Measurements from ENCODE around the gene GOLPH3L. TPM values are rescaled to one million over a fixed set of nuclear protein-coding genes. Genes with fewer than 3 reads are reported as not detected.

GOLPH3L gene
- total RNA-seq, 1 experiment from 2014 or later: 19.6 TPM

DNA sequence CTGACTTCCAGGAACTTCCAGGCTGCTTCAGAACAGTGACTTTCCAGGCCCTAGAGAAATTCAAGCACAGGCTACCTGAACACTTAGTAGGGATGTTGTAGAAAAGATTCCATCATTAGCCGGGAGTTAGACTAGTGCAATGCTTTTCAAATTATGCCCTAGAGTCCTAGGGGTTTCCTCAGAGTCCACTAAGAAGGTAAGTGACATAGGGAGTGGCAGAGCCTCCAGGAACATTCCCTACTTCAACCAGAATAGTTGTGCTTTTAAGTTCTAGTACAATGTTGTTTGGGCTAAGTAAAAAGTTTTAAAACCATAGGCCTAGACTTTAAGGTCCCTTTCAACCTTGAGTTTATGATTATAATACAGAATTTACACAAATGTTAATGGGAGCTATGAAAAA lies 9.1 kb upstream of the GOLPH3L start:
- DNase-seq (ENCODE audit: low read depth, low spot score): no peak
- Histone ChIP-seq H3K27me3 (ENCODE audit: control insufficient read depth, insufficient read depth, low read length) (peaks cover 3% of the 10 kb centered on the region; the same call in 1 of the 2 replicates), H3K9me3 (ENCODE audit: control insufficient read depth, insufficient read depth, low read depth, low read length) (no peaks in the 10 kb centered on the region), H3K4me3 (ENCODE audit: low read depth in 2 of 2, low read length in 2 of 2) (no peak overlapping the region), H3K36me3 (ENCODE audit: control insufficient read depth, insufficient read depth, low read length) (no peaks in the 10 kb centered on the region), H3K4me1 (ENCODE audit: control insufficient read depth, insufficient read depth, low read length) (no peaks in the 10 kb centered on the region), H3K27ac (ENCODE audit: low read length) (no peak overlapping the region)
- TF ChIP-seq SIN3A (IDR thresholded peaks at IDR 0.05; ENCODE audit: borderline replicate concordance, insufficient read depth, low read depth, low read length) (no peak), POLR2AphosphoS5 (IDR thresholded peaks at IDR 0.05; ENCODE audit: low read depth, low read length) (no peak), TCF7L2 (IDR thresholded peaks at IDR 0.05; ENCODE audit: low read depth, low read length) (no peak)
- TF ChIP-seq, protein P1, sequence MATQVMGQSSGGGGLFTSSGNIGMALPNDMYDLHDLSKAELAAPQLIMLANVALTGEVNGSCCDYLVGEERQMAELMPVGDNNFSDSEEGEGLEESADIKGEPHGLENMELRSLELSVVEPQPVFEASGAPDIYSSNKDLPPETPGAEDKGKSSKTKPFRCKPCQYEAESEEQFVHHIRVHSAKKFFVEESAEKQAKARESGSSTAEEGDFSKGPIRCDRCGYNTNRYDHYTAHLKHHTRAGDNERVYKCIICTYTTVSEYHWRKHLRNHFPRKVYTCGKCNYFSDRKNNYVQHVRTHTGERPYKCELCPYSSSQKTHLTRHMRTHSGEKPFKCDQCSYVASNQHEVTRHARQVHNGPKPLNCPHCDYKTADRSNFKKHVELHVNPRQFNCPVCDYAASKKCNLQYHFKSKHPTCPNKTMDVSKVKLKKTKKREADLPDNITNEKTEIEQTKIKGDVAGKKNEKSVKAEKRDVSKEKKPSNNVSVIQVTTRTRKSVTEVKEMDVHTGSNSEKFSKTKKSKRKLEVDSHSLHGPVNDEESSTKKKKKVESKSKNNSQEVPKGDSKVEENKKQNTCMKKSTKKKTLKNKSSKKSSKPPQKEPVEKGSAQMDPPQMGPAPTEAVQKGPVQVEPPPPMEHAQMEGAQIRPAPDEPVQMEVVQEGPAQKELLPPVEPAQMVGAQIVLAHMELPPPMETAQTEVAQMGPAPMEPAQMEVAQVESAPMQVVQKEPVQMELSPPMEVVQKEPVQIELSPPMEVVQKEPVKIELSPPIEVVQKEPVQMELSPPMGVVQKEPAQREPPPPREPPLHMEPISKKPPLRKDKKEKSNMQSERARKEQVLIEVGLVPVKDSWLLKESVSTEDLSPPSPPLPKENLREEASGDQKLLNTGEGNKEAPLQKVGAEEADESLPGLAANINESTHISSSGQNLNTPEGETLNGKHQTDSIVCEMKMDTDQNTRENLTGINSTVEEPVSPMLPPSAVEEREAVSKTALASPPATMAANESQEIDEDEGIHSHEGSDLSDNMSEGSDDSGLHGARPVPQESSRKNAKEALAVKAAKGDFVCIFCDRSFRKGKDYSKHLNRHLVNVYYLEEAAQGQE (IDR thresholded peaks at IDR 0.05; ENCODE audit: insufficient read depth in 1 of 2, low read depth in 2 of 2, low read length in 1 of 2): no peak
- TF ChIP-seq, protein P2, sequence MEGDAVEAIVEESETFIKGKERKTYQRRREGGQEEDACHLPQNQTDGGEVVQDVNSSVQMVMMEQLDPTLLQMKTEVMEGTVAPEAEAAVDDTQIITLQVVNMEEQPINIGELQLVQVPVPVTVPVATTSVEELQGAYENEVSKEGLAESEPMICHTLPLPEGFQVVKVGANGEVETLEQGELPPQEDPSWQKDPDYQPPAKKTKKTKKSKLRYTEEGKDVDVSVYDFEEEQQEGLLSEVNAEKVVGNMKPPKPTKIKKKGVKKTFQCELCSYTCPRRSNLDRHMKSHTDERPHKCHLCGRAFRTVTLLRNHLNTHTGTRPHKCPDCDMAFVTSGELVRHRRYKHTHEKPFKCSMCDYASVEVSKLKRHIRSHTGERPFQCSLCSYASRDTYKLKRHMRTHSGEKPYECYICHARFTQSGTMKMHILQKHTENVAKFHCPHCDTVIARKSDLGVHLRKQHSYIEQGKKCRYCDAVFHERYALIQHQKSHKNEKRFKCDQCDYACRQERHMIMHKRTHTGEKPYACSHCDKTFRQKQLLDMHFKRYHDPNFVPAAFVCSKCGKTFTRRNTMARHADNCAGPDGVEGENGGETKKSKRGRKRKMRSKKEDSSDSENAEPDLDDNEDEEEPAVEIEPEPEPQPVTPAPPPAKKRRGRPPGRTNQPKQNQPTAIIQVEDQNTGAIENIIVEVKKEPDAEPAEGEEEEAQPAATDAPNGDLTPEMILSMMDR (IDR thresholded peaks at IDR 0.05): no peak
- CTCF ChIA-PET: no interaction called here
- no peak for ATAC-seq
- intact Hi-C loops (cut with micrococcal nuclease; ENCODE audit: unreplicated experiment): no loop called here
- in situ Hi-C loops (cut with HindIII; ENCODE audit: low pct_unique_long_range_greater_than_20kb, low sequenced_read_pairs): no loop called here
- no TSS peak for BruUV-seq (replicated peaks)
- POLR2A ChIA-PET: no interaction called here

- no peaks in the 10 kb centered on the region for H3K4me1 ChIP-seq (ENCODE audit: control insufficient read depth, insufficient read depth, low read length)
- DNase-seq (ENCODE audit: low read depth, low spot score) (no peak), ATAC-seq (no peak)
- no peak overlapping the region for H3K27ac ChIP-seq (ENCODE audit: low read length)
- H3K36me3 ChIP-seq (ENCODE audit: control insufficient read depth, insufficient read depth, low read length): no peaks in the 10 kb centered on the region
- TF ChIP-seq, protein P1 (IDR thresholded peaks at IDR 0.05; ENCODE audit: insufficient read depth in 1 of 2, low read depth in 2 of 2, low read length in 1 of 2): no peak
- TF ChIP-seq, protein P2 (IDR thresholded peaks at IDR 0.05): no peak
- TF ChIP-seq POLR2AphosphoS5 (IDR thresholded peaks at IDR 0.05; ENCODE audit: low read depth, low read length) (no peak), TCF7L2 (IDR thresholded peaks at IDR 0.05; ENCODE audit: low read depth, low read length) (no peak), SIN3A (IDR thresholded peaks at IDR 0.05; ENCODE audit: borderline replicate concordance, insufficient read depth, low read depth, low read length) (no peak)
- H3K27me3 ChIP-seq (ENCODE audit: control insufficient read depth, insufficient read depth, low read length): peaks cover 3% of the 10 kb centered on the region; the same call in 1 of the 2 replicates
- ChIA-PET CTCF (no interaction called here), POLR2A (interaction anchor here (0.7 kb wide), 1 partner anchor 76 kb away, joined by 3 read pairs; no protein-coding TSS in a partner anchor)
- intact Hi-C loops (cut with micrococcal nuclease; ENCODE audit: unreplicated experiment): no loop called here
- in situ Hi-C loops (cut with HindIII; ENCODE audit: low pct_unique_long_range_greater_than_20kb, low sequenced_read_pairs): no loop called here
- BruUV-seq (replicated peaks): no TSS peak
- H3K4me3 ChIP-seq (ENCODE audit: low read depth in 2 of 2, low read length in 2 of 2): no peak overlapping the region
- no peaks in the 10 kb centered on the region for H3K9me3 ChIP-seq (ENCODE audit: control insufficient read depth, insufficient read depth, low read depth, low read length)
These were observed 6.5 kb upstream of the GOLPH3L start for GRCh38 chr1:150703427-150703826.

Data from Panc1 (cell line).